Prostate gland (tissue), 2 donors: ENCODE results near the gene GDF11. TPM values are rescaled to one million over a fixed set of nuclear protein-coding genes. Genes with fewer than 3 reads are reported as not detected.

ENCODE experiments used
- DNase-seq: peaks from one replicate; pipeline ENCODE4 v3.0.0-alpha.2; 2019; ENCODE audit warnings: low spot score
- H3K27ac ChIP-seq, 2 donors: fragments of 200-600 bp; sonication (generic); 2 replicates each; pipeline ENCODE4 v1.5.1; 2017 to 2019
- H3K27me3 ChIP-seq: fragments of 200-600 bp; sonication (generic); replicated peaks from 2 replicates; pipeline ENCODE4 v1.5.1; 2019; ENCODE audit not compliant: insufficient read depth
- H3K36me3 ChIP-seq, 2 donors: fragments of 200-600 bp; sonication (generic); 1 replicate in 1 of 2; 2 replicates in 1 of 2; pipeline versions ENCODE4 v1.5.1 to v1.8.1; 2017 to 2019
- H3K4me1 ChIP-seq: fragments of 200-600 bp; sonication (generic); replicated peaks from 2 replicates; pipeline ENCODE4 v1.5.1; 2019
- H3K4me3 ChIP-seq, 2 donors: fragments of 200-600 bp; sonication (generic); 2 replicates each; pipeline ENCODE4 v1.5.1; 2017 to 2019
- H3K9me3 ChIP-seq: fragments of 200-600 bp; sonication (generic); 2 replicates; pipeline ENCODE4 v1.5.1; 2017
- POLR2A ChIP-seq: fragments of 450-650 bp; IDR thresholded peaks from one replicate; pipeline ENCODE4 v1.6.1; 2016; ENCODE audit warnings: antibody characterized with exemption, mild to moderate bottlenecking
- POLR2AphosphoS5 ChIP-seq: sonication (generic); formaldehyde crosslinking; IDR thresholded peaks from one replicate; pipeline ENCODE4 v1.6.1; 2017; ENCODE audit warnings: antibody characterized with exemption
- WGBS: methylation state at CpG from one replicate; pipeline ENCODE4 v1.1.5; 2018; 5-methylcytosine and 5-hydroxymethylcytosine counted together
- intact Hi-C: fragments of 100-400 bp; cut with DNase I; formaldehyde crosslinking; loops from one replicate; pipeline ENCODE4 v1.14.2; 2022
- total RNA-seq, 2 donors: library from RNA; depleted of rRNA; stranded (reverse); fragments of >200 nt; gene quantifications; one replicate each; pipeline ENCODE4 v1.1.0, GENCODE V29; 2016
- TF ChIP-seq, protein P1 (sequence below), 4 experiments: fragments of 200-600 bp in 2 of 4; fragments of 450-650 bp in 2 of 4; sonication (generic) in 2 of 4; IDR thresholded peaks; 1 replicate in 3 of 4; 2 replicates in 1 of 4; pipeline ENCODE4 v1.5.1; 2016 to 2019; ENCODE audit warnings: antibody characterized with exemption in 4 of 4, mild to moderate bottlenecking in 2 of 4, moderate library complexity in 2 of 4

The GDF11 gene
- total RNA-seq, 2 donors from 2014 or later: 4.1 to 10.3 TPM

DNA sequence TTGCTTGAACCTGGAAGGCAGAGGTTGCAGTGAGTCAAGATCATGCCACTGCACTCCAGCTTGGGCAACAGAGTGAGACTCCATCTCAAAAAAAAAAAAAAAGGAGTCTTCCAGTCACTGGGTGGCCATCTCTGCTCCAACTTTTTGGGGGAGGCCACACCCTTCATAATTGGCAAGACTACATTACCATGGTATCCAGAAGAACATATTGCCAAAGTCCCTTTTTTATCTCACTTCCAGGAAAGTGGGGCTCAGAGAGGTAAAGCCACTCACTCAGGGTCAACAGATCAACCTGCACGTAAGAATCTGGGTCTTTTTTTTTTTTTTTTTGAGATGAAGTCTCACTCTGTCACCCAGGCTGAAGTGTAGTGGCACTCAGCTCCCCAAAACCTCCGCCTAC, 9.1 kb upstream of the GDF11 start:
- Histone ChIP-seq H3K27me3 (no peaks in the 10 kb centered on the region), H3K27ac (no peak overlapping the region), H3K4me1 (no peaks in the 10 kb centered on the region), H3K36me3 (no peaks in the 10 kb centered on the region), H3K4me3 (no peak overlapping the region), H3K9me3 (no peaks in the 10 kb centered on the region)
- intact Hi-C loops: loop anchor here (10.0 kb wide), 2 partner anchors 311 to 371 kb away; partner anchors contain the start of genes PA2G4 and RPS26
- TF ChIP-seq POLR2AphosphoS5: no peak
- no peak for TF ChIP-seq POLR2A
- no peak for DNase-seq
- WGBS: 85% methylated on average over 2 of the region's 2 CpGs

GRCh38 chr12:55734595-55734994, 8.3 kb upstream of the GDF11 start:
- DNase-seq: no peak
- Histone ChIP-seq H3K27ac (no peak overlapping the region), H3K4me1 (no peaks in the 10 kb centered on the region), H3K27me3 (no peaks in the 10 kb centered on the region), H3K36me3 (no peaks in the 10 kb centered on the region), H3K4me3 (no peak overlapping the region), H3K9me3 (no peaks in the 10 kb centered on the region)
- WGBS: 91% methylated on average over 3 of the region's 3 CpGs
- intact Hi-C loops: loop anchor here (10.0 kb wide), 2 partner anchors 310 to 370 kb away; partner anchors contain the start of genes PA2G4 and RPS26
- TF ChIP-seq, protein P1, sequence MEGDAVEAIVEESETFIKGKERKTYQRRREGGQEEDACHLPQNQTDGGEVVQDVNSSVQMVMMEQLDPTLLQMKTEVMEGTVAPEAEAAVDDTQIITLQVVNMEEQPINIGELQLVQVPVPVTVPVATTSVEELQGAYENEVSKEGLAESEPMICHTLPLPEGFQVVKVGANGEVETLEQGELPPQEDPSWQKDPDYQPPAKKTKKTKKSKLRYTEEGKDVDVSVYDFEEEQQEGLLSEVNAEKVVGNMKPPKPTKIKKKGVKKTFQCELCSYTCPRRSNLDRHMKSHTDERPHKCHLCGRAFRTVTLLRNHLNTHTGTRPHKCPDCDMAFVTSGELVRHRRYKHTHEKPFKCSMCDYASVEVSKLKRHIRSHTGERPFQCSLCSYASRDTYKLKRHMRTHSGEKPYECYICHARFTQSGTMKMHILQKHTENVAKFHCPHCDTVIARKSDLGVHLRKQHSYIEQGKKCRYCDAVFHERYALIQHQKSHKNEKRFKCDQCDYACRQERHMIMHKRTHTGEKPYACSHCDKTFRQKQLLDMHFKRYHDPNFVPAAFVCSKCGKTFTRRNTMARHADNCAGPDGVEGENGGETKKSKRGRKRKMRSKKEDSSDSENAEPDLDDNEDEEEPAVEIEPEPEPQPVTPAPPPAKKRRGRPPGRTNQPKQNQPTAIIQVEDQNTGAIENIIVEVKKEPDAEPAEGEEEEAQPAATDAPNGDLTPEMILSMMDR (IDR thresholded peaks at IDR 0.05): no peak
- TF ChIP-seq POLR2A (no peak), POLR2AphosphoS5 (no peak)

DNA sequence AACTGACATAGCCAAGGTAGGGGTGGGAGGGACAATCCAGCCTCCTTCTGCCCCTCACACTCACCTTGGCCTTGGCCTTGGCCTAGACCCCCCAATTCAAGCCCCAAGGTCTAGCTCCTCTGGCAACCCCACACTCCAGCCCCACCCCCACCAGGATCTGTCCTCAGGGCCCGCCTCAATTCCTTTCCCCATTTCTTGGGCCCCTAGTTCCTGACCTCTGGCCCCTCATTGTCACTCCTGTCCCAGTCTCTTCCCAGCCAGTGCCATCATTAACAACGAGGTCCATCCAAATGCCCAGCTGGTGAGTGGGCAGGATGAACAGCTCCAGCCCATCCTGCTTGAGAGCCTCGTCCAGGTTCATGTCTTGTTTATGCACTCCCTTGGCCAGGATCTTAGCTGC, 6.8 kb upstream of the GDF11 start:
- Histone ChIP-seq H3K4me3 (no peak overlapping the region), H3K9me3 (no peaks in the 10 kb centered on the region), H3K27me3 (no peaks in the 10 kb centered on the region), H3K4me1 (no peaks in the 10 kb centered on the region), H3K36me3 (no peaks in the 10 kb centered on the region), H3K27ac (no peak overlapping the region)
- DNase-seq: no peak
- intact Hi-C loops: loop anchor here (10.0 kb wide), 2 partner anchors 309 to 369 kb away; partner anchors contain the start of genes PA2G4 and RPS26
- WGBS: 50% methylated on average over 3 of the region's 3 CpGs
- TF ChIP-seq POLR2A (no peak), POLR2AphosphoS5 (no peak)

- peak; percentile 67 for TF ChIP-seq POLR2AphosphoS5
- TF ChIP-seq, protein P1 (IDR thresholded peaks at IDR 0.05): peak; percentile 49 to 87 (median 66)
- TF ChIP-seq POLR2A: no peak
- H3K27ac ChIP-seq: no peak overlapping the region
- H3K9me3 ChIP-seq: no peaks in the 10 kb centered on the region
- no peaks in the 10 kb centered on the region for H3K27me3 ChIP-seq
- no peak overlapping the region for H3K4me3 ChIP-seq
- H3K36me3 ChIP-seq: no peaks in the 10 kb centered on the region
- intact Hi-C loops: loop anchor here (10.0 kb wide), 2 partner anchors 308 to 368 kb away; partner anchors contain the start of genes PA2G4 and RPS26
- 26% methylated on average over 6 of the region's 6 CpGs for WGBS
- H3K4me1 ChIP-seq: no peaks in the 10 kb centered on the region
- peak; percentile 69 for DNase-seq
Observed at GRCh38 chr12:55736780-55737580, 5.9 kb upstream of the GDF11 start.

GRCh38 chr12:55737581-55738122, 5.3 kb upstream of the GDF11 start:
- no peaks in the 10 kb centered on the region for H3K4me1 ChIP-seq
- intact Hi-C loops: loop anchor here (2.0 to 10.0 kb wide), 3 partner anchors 201 to 367 kb away; partner anchors contain the start of genes PA2G4 and RPS26
- DNase-seq: no peak
- H3K36me3 ChIP-seq: no peaks in the 10 kb centered on the region
- no peak overlapping the region for H3K4me3 ChIP-seq
- no peaks in the 10 kb centered on the region for H3K9me3 ChIP-seq
- no peaks in the 10 kb centered on the region for H3K27me3 ChIP-seq
- TF ChIP-seq, protein P1 (IDR thresholded peaks at IDR 0.05): no peak
- TF ChIP-seq POLR2AphosphoS5 (no peak), POLR2A (no peak)
- H3K27ac ChIP-seq: peak overlapping the region; percentile 56 to 61
- WGBS: 2% methylated on average over 4 of the region's 4 CpGs
